OCI-LY3 (cell line): ENCODE results near the gene BCL7A.

ENCODE experiments used
- H2AFZ ChIP-seq: fragments of 200-600, 300-600 bp; shearing (Covaris generic); 2 replicates; pipeline ENCODE4 v1.6.0; 2014; ENCODE audit warnings: antibody characterized with exemption, low read depth, low read length
- H3K27ac ChIP-seq: fragments of 200-600, 300-600 bp; sonication (generic); 2 replicates; pipeline ENCODE4 v1.5.1; 2014; ENCODE audit warnings: mild to moderate bottlenecking, low read length, moderate library complexity, mixed read lengths
- H3K27me3 ChIP-seq: fragments of 200-600, 300-600 bp; sonication (generic); 2 replicates; pipeline ENCODE4 v1.6.1; 2014; ENCODE audit warnings: low read depth, low read length, mixed read lengths
- H3K36me3 ChIP-seq: fragments of 200-600, 300-600 bp; sonication (generic); replicated peaks from 2 replicates; pipeline ENCODE3; 2014; ENCODE audit warnings: low read depth, low read length, mixed read lengths
- H3K4me1 ChIP-seq: fragments of 300-600, 200-600 bp; sonication (generic); 2 replicates; pipeline ENCODE4 v1.6.1; 2014; ENCODE audit warnings: low read length, mixed read lengths
- H3K4me2 ChIP-seq: fragments of 200-600, 300-600 bp; sonication (generic); 2 replicates; pipeline ENCODE4 v1.6.1; 2014; ENCODE audit warnings: low read length, mixed read lengths
- H3K4me3 ChIP-seq: fragments of 300-600, 200-600 bp; sonication (generic); 2 replicates; pipeline ENCODE4 v1.5.1; 2014; ENCODE audit warnings: antibody characterized with exemption, mild to moderate bottlenecking, low read length, moderate library complexity
- H3K79me2 ChIP-seq: fragments of 300-600, 200-600 bp; shearing (Covaris generic); 2 replicates; pipeline ENCODE4 v1.6.1; 2014; ENCODE audit warnings: mild to moderate bottlenecking, low read length, mixed read lengths
- H3K9ac ChIP-seq: fragments of 300-600, 200-600 bp; shearing (Covaris generic); 2 replicates; pipeline ENCODE4 v1.6.0; 2014; ENCODE audit warnings: mild to moderate bottlenecking, low read length, moderate library complexity
- H3K9me3 ChIP-seq: fragments of 200-600, 300-600 bp; shearing (Covaris generic); 2 replicates; pipeline ENCODE4 v1.6.1; 2014; ENCODE audit warnings: low read length, mixed read lengths; ENCODE audit not compliant: insufficient read depth
- H4K20me1 ChIP-seq: fragments of 200-600, 300-600 bp; sonication (generic); 2 replicates; pipeline ENCODE4 v1.6.1; 2016; ENCODE audit warnings: low read length, mixed read lengths; ENCODE audit not compliant: insufficient read depth
- CTCF ChIP-seq: fragments of 200-600, 300-600 bp; sonication (generic); IDR thresholded peaks from 2 replicates; pipeline ENCODE4 v1.5.1; 2014; ENCODE audit warnings: antibody characterized with exemption, low read length, low read depth
- EZH2phosphoT487 ChIP-seq: fragments of 200-600 bp; shearing (Covaris generic); IDR thresholded peaks from 2 replicates; pipeline ENCODE4 v1.6.1; 2018; ENCODE audit warnings: antibody characterized with exemption, mixed run types, low read depth

BCL7A gene

GRCh38 chr12:122006186-122006926, 15.3 kb upstream of the BCL7A start:
- peaks cover 44% of the 10 kb centered on the region for H3K27me3 ChIP-seq
- peaks cover 55% of the 10 kb centered on the region for H3K4me1 ChIP-seq
- H4K20me1 ChIP-seq: no peaks in the 10 kb centered on the region
- H2AFZ ChIP-seq: no peak overlapping the region
- H3K9me3 ChIP-seq: peaks cover 15% of the 10 kb centered on the region; the same call in 1 of the 2 replicates
- no peak overlapping the region for H3K9ac ChIP-seq
- TF ChIP-seq EZH2phosphoT487: no peak
- no peak for TF ChIP-seq CTCF
- H3K79me2 ChIP-seq: no peaks in the 10 kb centered on the region
- H3K4me3 ChIP-seq: peak overlapping the region; percentile 32; the same call in 1 of the 2 replicates
- no peaks in the 10 kb centered on the region for H3K36me3 ChIP-seq
- H3K4me2 ChIP-seq: peak overlapping the region; percentile 70
- no peak overlapping the region; the same call in 1 of the 2 replicates for H3K27ac ChIP-seq

- Histone ChIP-seq H2AFZ (no peak overlapping the region), H3K36me3 (no peaks in the 10 kb centered on the region), H4K20me1 (no peaks in the 10 kb centered on the region), H3K4me3 (peak overlapping the region; percentile 62), H3K4me2 (peak overlapping the region; percentile 69), H3K9ac (peak overlapping the region; percentile 27; the same call in 1 of the 2 replicates), H3K79me2 (no peaks in the 10 kb centered on the region), H3K27ac (no peak overlapping the region), H3K9me3 (peaks cover 15% of the 10 kb centered on the region; the same call in 1 of the 2 replicates), H3K27me3 (peaks cover 31% of the 10 kb centered on the region), H3K4me1 (peaks cover 48% of the 10 kb centered on the region)
- TF ChIP-seq CTCF: no peak
- no peak for TF ChIP-seq EZH2phosphoT487
Observed at GRCh38 chr12:122009741-122010140, 11.9 kb upstream of the BCL7A start.

GRCh38 chr12:122012184-122012583, 9.5 kb upstream of the BCL7A start:
- H2AFZ ChIP-seq: no peak overlapping the region
- no peak overlapping the region for H3K4me2 ChIP-seq
- H3K4me3 ChIP-seq: no peak overlapping the region
- no peaks in the 10 kb centered on the region for H3K36me3 ChIP-seq
- H3K9me3 ChIP-seq: peaks cover 9% of the 10 kb centered on the region; the same call in 1 of the 2 replicates
- H3K9ac ChIP-seq: no peak overlapping the region
- peaks cover 20% of the 10 kb centered on the region; the same call in 1 of the 2 replicates for H3K27me3 ChIP-seq
- TF ChIP-seq EZH2phosphoT487: no peak
- no peak for TF ChIP-seq CTCF
- H3K4me1 ChIP-seq: peaks cover 28% of the 10 kb centered on the region
- no peaks in the 10 kb centered on the region for H4K20me1 ChIP-seq
- H3K27ac ChIP-seq: no peak overlapping the region
- no peaks in the 10 kb centered on the region for H3K79me2 ChIP-seq

- Histone ChIP-seq H3K9ac (no peak overlapping the region), H3K36me3 (peaks cover 2% of the 10 kb centered on the region), H3K27me3 (peaks cover 11% of the 10 kb centered on the region; the same call in 1 of the 2 replicates), H3K79me2 (no peaks in the 10 kb centered on the region), H3K4me1 (peaks cover 28% of the 10 kb centered on the region), H3K9me3 (peaks cover 11% of the 10 kb centered on the region; the same call in 1 of the 2 replicates), H4K20me1 (no peaks in the 10 kb centered on the region), H3K4me2 (no peak overlapping the region), H2AFZ (no peak overlapping the region), H3K27ac (no peak overlapping the region), H3K4me3 (no peak overlapping the region)
- TF ChIP-seq CTCF (no peak), EZH2phosphoT487 (no peak)
Observed at GRCh38 chr12:122013136-122013535, 8.5 kb upstream of the BCL7A start.
